SK-N-SH (cell line): ENCODE results near the gene JAKMIP1. TPM values are rescaled to one million over a fixed set of nuclear protein-coding genes. Genes with fewer than 3 reads are reported as not detected.

ENCODE experiments used
- CTCF ChIA-PET: fragments of 300-600, 350-600 bp; formaldehyde crosslinking; extraction: SDS; loops from one replicate; lab custom pipeline; 2021; lab: Yijun Ruan, JAX
- POLR2A ChIA-PET: fragments of 350-600 bp; sonication (Branson Sonifier 250); formaldehyde crosslinking; extraction: SDS; loops from one replicate; lab custom pipeline; 2020; ENCODE audit warnings: antibody characterized with exemption, inconsistent platforms; lab: Yijun Ruan, JAX
- DNase-seq: peaks from one replicate; pipeline ENCODE4 v3.0.0; 2012
- H2AFZ ChIP-seq: fragments of 200-600 bp; sonication (generic); 2 replicates; pipeline ENCODE4 v1.8.1; 2016; ENCODE audit warnings: antibody characterized with exemption, mild to moderate bottlenecking, low read depth
- H3F3A ChIP-seq: fragments of 200-600 bp; sonication (generic); replicated peaks from 2 replicates; pipeline ENCODE3; 2016; ENCODE audit warnings: antibody characterized with exemption, mild to moderate bottlenecking; ENCODE audit not compliant: insufficient read depth
- H3K27ac ChIP-seq, 2 experiments: fragments of 200-500 bp in 1 of 2; fragments of 200-600 bp in 1 of 2; sonication (Bioruptor generic) in 1 of 2; sonication (generic), shearing (Covaris generic) in 1 of 2; 2 replicates each; pipeline versions ENCODE4 v1.5.1 to v1.6.1; 2014 to 2016; ENCODE audit warnings: low read depth in 2 of 2, inconsistent platforms in 1 of 2, low read length in 1 of 2, mild to moderate bottlenecking in 1 of 2, mixed read lengths in 1 of 2
- H3K27me3 ChIP-seq: fragments of 200-600 bp; sonication (generic), shearing (Covaris generic); 2 replicates; pipeline ENCODE4 v1.6.1; 2016; ENCODE audit warnings: mixed run types; ENCODE audit not compliant: insufficient read depth
- H3K36me3 ChIP-seq, 2 experiments: fragments of 200-500 bp in 1 of 2; fragments of 200-600 bp in 1 of 2; sonication (Bioruptor generic) in 1 of 2; sonication (generic) in 1 of 2; replicated peaks in 1 of 2; 2 replicates each; pipeline versions ENCODE3 to v1.5.1; 2014 to 2016; ENCODE audit warnings: low read length in 1 of 2, mild to moderate bottlenecking in 1 of 2; ENCODE audit not compliant: insufficient read depth in 2 of 2, control insufficient read depth in 1 of 2
- H3K4me1 ChIP-seq, 2 experiments: fragments of 200-500 bp in 1 of 2; fragments of 200-600 bp in 1 of 2; sonication (Bioruptor generic) in 1 of 2; sonication (generic), shearing (Covaris generic) in 1 of 2; 2 replicates each; pipeline versions ENCODE4 v1.5.1 to v1.6.1; 2014 to 2016; ENCODE audit warnings: low read depth in 1 of 2, low read length in 1 of 2, mixed run types in 1 of 2; ENCODE audit not compliant: insufficient read depth in 2 of 2, control insufficient read depth in 1 of 2
- H3K4me2 ChIP-seq: fragments of 200-600 bp; sonication (generic), shearing (Covaris generic); 2 replicates; pipeline ENCODE4 v1.6.1; 2017; ENCODE audit warnings: mixed run types
- H3K4me3 ChIP-seq, 2 experiments: fragments of 200-500 bp in 1 of 2; fragments of 200-600 bp in 1 of 2; sonication (Bioruptor generic) in 1 of 2; sonication (generic), shearing (Covaris generic) in 1 of 2; 2 replicates each; pipeline versions ENCODE4 v1.5.1 to v1.8.1; 2014 to 2016; ENCODE audit warnings: low read depth in 2 of 2, inconsistent platforms in 1 of 2, low read length in 1 of 2, mild to moderate bottlenecking in 1 of 2, mixed read lengths in 1 of 2, moderate library complexity in 1 of 2
- H3K79me2 ChIP-seq: fragments of 200-600 bp; sonication (generic); 2 replicates; pipeline ENCODE4 v1.8.1; 2017; ENCODE audit warnings: mild to moderate bottlenecking; ENCODE audit not compliant: insufficient read depth
- H3K9ac ChIP-seq: fragments of 200-600 bp; sonication (generic); 2 replicates; pipeline ENCODE4 v1.6.1; 2017; ENCODE audit warnings: mixed run types
- H3K9me2 ChIP-seq: fragments of 200-600 bp; sonication (generic); 2 replicates; pipeline ENCODE4 v1.6.1; 2017; ENCODE audit warnings: mixed run types
- H3K9me3 ChIP-seq: fragments of 200-600 bp; sonication (generic); 2 replicates; pipeline ENCODE4 v1.6.1; 2017; ENCODE audit warnings: mixed run types, mild to moderate bottlenecking, moderate library complexity
- H4K20me1 ChIP-seq: fragments of 200-600 bp; sonication (generic); 2 replicates; pipeline ENCODE4 v1.6.1; 2017; ENCODE audit warnings: mild to moderate bottlenecking, mixed run types; ENCODE audit not compliant: insufficient read depth
- CHD2 ChIP-seq: fragments of 150-350 bp; IDR thresholded peaks from 2 replicates; pipeline ENCODE4 v1.6.1; 2018; ENCODE audit warnings: low read length; ENCODE audit not compliant: partially characterized antibody
- CTCF ChIP-seq: fragments of 200-600 bp; sonication (generic); IDR thresholded peaks from 2 replicates; pipeline ENCODE4 v1.6.1; 2017; ENCODE audit warnings: antibody characterized with exemption, mild to moderate bottlenecking, moderate library complexity
- EP300 ChIP-seq, 2 experiments: IDR thresholded peaks; 2 replicates each; pipeline versions ENCODE4 v1.4.0 to v1.6.1; 2012; ENCODE audit warnings: borderline replicate concordance in 1 of 2, low read depth in 1 of 2, low read length in 1 of 2
- EZH2phosphoT487 ChIP-seq: fragments of 200-600 bp; sonication (generic); IDR thresholded peaks from 2 replicates; pipeline ENCODE4 v1.6.1; 2017; ENCODE audit warnings: low read depth, mixed run types, mild to moderate bottlenecking, antibody characterized with exemption, moderate library complexity, borderline replicate concordance
- FOSL2 ChIP-seq: IDR thresholded peaks from 2 replicates; pipeline ENCODE4 v1.4.0; 2012; ENCODE audit warnings: low read depth, mild to moderate bottlenecking, moderate library complexity, borderline replicate concordance
- IRF3 ChIP-seq: fragments of 150-350 bp; IDR thresholded peaks from 2 replicates; pipeline ENCODE4 v1.6.1; 2016; ENCODE audit warnings: mild to moderate bottlenecking, low read depth, low read length
- JUND ChIP-seq: IDR thresholded peaks from 2 replicates; pipeline ENCODE4 v1.4.0; 2012
- NFIC ChIP-seq: IDR thresholded peaks from 2 replicates; pipeline ENCODE4 v1.4.0; 2012; ENCODE audit warnings: borderline replicate concordance
- NRF1 ChIP-seq: IDR thresholded peaks from 2 replicates; pipeline ENCODE4 v1.6.1; 2012; ENCODE audit warnings: low read depth, mild to moderate bottlenecking, low read length
- PBX3 ChIP-seq: IDR thresholded peaks from 2 replicates; pipeline ENCODE4; 2012
- POLR2AphosphoS5 ChIP-seq: IDR thresholded peaks from 2 replicates; pipeline ENCODE4 v1.6.1; 2012; ENCODE audit warnings: low read depth, low read length
- RCOR1 ChIP-seq: fragments of 150-350 bp; IDR thresholded peaks from 2 replicates; pipeline ENCODE4 v1.6.1; 2017; ENCODE audit warnings: antibody characterized with exemption, low read length
- RFX5 ChIP-seq: IDR thresholded peaks from 2 replicates; pipeline ENCODE4 v1.6.1; 2012; ENCODE audit warnings: mild to moderate bottlenecking, improper control_type of control experiment, low read length
- RXRA ChIP-seq: IDR thresholded peaks from 2 replicates; pipeline ENCODE4 v1.4.0; 2012; ENCODE audit warnings: low read depth, mild to moderate bottlenecking, borderline replicate concordance
- TCF12 ChIP-seq: IDR thresholded peaks from 2 replicates; pipeline ENCODE4 v1.4.0; 2012
- TEAD4 ChIP-seq: IDR thresholded peaks from 2 replicates; pipeline ENCODE4 v1.4.0; 2012; ENCODE audit warnings: mild to moderate bottlenecking, borderline replicate concordance; ENCODE audit not compliant: insufficient read depth
- USF1 ChIP-seq: IDR thresholded peaks from 2 replicates; pipeline ENCODE4 v1.4.0; 2012; ENCODE audit warnings: low read depth, borderline replicate concordance
- USF2 ChIP-seq: fragments of 150-350 bp; IDR thresholded peaks from 2 replicates; pipeline ENCODE4 v1.6.1; 2017; ENCODE audit warnings: antibody characterized with exemption, low read length, low read depth, borderline replicate concordance
- ZBTB33 ChIP-seq: IDR thresholded peaks from 2 replicates; pipeline ENCODE4 v1.4.0; 2012; ENCODE audit warnings: low read depth, borderline replicate concordance
- WGBS: methylation state at CpG from one replicate; pipeline ENCODE4 v1.1.6; 2017; ENCODE audit warnings: low lambda C conversion rate; 5-methylcytosine and 5-hydroxymethylcytosine counted together
- polyA plus RNA-seq, 3 experiments: library from polyadenylated mRNA; depleted of rRNA; stranded (reverse); fragments of >200 nt; gene quantifications; 2 replicates each; pipeline ENCODE4 v1.2.3, GENCODE V29; 2012

The JAKMIP1 gene
- polyA plus RNA-seq, 1 of the 3 experiments (the other 2 are of a cell fraction): 0.54 TPM

GRCh38 chr4:6065934-6066590 lies 134.3 kb downstream of the JAKMIP1 start:
- POLR2A ChIA-PET: no interaction called here
- TF ChIP-seq NFIC: no peak
- no peak for TF ChIP-seq TEAD4
- no peak for TF ChIP-seq RXRA
- TF ChIP-seq RFX5: no peak
- no peak for TF ChIP-seq JUND
- TF ChIP-seq USF1: no peak
- no peak for TF ChIP-seq FOSL2
- TF ChIP-seq CHD2: no peak
- no peak for TF ChIP-seq RCOR1
- no peak for TF ChIP-seq EP300 (IDR thresholded peaks at IDR 0.05; ENCODE audit: borderline replicate concordance in 1 of 2, low read depth in 1 of 2, low read length in 1 of 2)

GRCh38 chr4:6065166-6065565 lies 135.2 kb downstream of the JAKMIP1 start:
- no peak overlapping the region for H3K4me3 ChIP-seq
- H3K4me1 ChIP-seq: no peaks in the 10 kb centered on the region
- H3K9me3 ChIP-seq: no peaks in the 10 kb centered on the region
- H3K9ac ChIP-seq: no peak overlapping the region
- DNase-seq: no peak
- H4K20me1 ChIP-seq: no peaks in the 10 kb centered on the region
- H3K4me2 ChIP-seq: no peak overlapping the region
- CTCF ChIA-PET: interaction anchor here (1.2 kb wide), 1 partner anchor 135 kb away, joined by 4 read pairs; the partner anchor contains the start of gene JAKMIP1
- no peaks in the 10 kb centered on the region for H3F3A ChIP-seq
- WGBS: 58% methylated on average over 5 of the region's 5 CpGs
- no peaks in the 10 kb centered on the region for H3K36me3 ChIP-seq
- POLR2A ChIA-PET: no interaction called here
- no peaks in the 10 kb centered on the region for H3K27me3 ChIP-seq
- no peak overlapping the region for H2AFZ ChIP-seq
- no peaks in the 10 kb centered on the region for H3K79me2 ChIP-seq
- no peaks in the 10 kb centered on the region for H3K9me2 ChIP-seq
- H3K27ac ChIP-seq: no peak overlapping the region
- TF ChIP-seq ZBTB33 (no peak), TCF12 (no peak), RXRA (no peak), USF2 (no peak), NRF1 (no peak), EP300 (IDR thresholded peaks at IDR 0.05; ENCODE audit: borderline replicate concordance in 1 of 2, low read depth in 1 of 2, low read length in 1 of 2) (no peak), CHD2 (no peak), CTCF (no peak), JUND (no peak), EZH2phosphoT487 (no peak), PBX3 (no peak), POLR2AphosphoS5 (no peak), IRF3 (no peak)

More at GRCh38 chr4:6065934-6066590, 134.3 kb downstream of the JAKMIP1 start:
- Histone ChIP-seq H3K4me3 (no peak overlapping the region), H3F3A (no peaks in the 10 kb centered on the region), H3K9me2 (no peaks in the 10 kb centered on the region), H3K27ac (no peak overlapping the region), H3K4me2 (no peak overlapping the region), H3K9me3 (no peaks in the 10 kb centered on the region), H3K36me3 (no peaks in the 10 kb centered on the region), H2AFZ (no peak overlapping the region), H3K79me2 (no peaks in the 10 kb centered on the region), H4K20me1 (no peaks in the 10 kb centered on the region), H3K4me1 (no peaks in the 10 kb centered on the region; a peak in 1 of 4 replicates), H3K27me3 (no peaks in the 10 kb centered on the region), H3K9ac (no peak overlapping the region)
- CTCF ChIA-PET: interaction anchor here (1.2 kb wide), 1 partner anchor 134 kb away, joined by 4 read pairs; the partner anchor contains the start of gene JAKMIP1
- DNase-seq: no peak
- 49% methylated on average over 10 of the region's 10 CpGs for WGBS
